IMR-90 (cell line): ENCODE results near the gene XPO6. TPM values are rescaled to one million over a fixed set of nuclear protein-coding genes. Genes with fewer than 3 reads are reported as not detected.

ENCODE experiments used
- ATAC-seq: fragments of 200-7000 bp; cut with Tn5 transposase; 2 replicates; pipeline ENCODE4 v1.9.1; 2020; ENCODE audit warnings: low read depth, mild to moderate bottlenecking, moderate library complexity
- BruUV-seq: library from RNA; stranded (reverse); fragments of 400-500 nt; replicated peaks from 2 replicates; lab custom pipeline; 2021; lab: Mats Ljungman, UMichigan
- CTCF ChIA-PET: fragments of 300-600 bp; formaldehyde crosslinking; extraction: SDS; loops from one replicate; lab custom pipeline; 2021; ENCODE audit warnings: antibody characterized with exemption; lab: Yijun Ruan, JAX
- POLR2A ChIA-PET: fragments of 300-600 bp; sonication (Branson Sonifier 250); formaldehyde crosslinking; loops from one replicate; lab custom pipeline; 2022; ENCODE audit warnings: antibody characterized with exemption; ENCODE audit not compliant: unreplicated experiment; lab: Charles Lee
- DNase-seq: peaks from one replicate; pipeline ENCODE4 v3.0.0; 2013
- H2AFZ ChIP-seq: replicated peaks from 2 replicates; pipeline ENCODE3; 2013; ENCODE audit warnings: low read length, mild to moderate bottlenecking; ENCODE audit not compliant: poor library complexity
- H2AK5ac ChIP-seq: 2 replicates; pipeline ENCODE4 v1.6.1; 2013; ENCODE audit warnings: low read depth, low read length, inconsistent platforms
- H2AK9ac ChIP-seq: replicated peaks from 2 replicates; pipeline ENCODE3; 2013; ENCODE audit warnings: mild to moderate bottlenecking, low read depth, low read length, moderate library complexity; ENCODE audit not compliant: poor library complexity
- H2BK120ac ChIP-seq: 2 replicates; pipeline ENCODE4 v1.6.1; 2013; ENCODE audit warnings: low read depth, low read length, inconsistent platforms
- H2BK15ac ChIP-seq: 3 replicates; pipeline ENCODE4 v1.6.1; 2013; ENCODE audit warnings: low read depth, low read length, inconsistent platforms
- H2BK20ac ChIP-seq: 2 replicates; pipeline ENCODE4 v1.6.1; 2013; ENCODE audit warnings: low read depth, mild to moderate bottlenecking, inconsistent platforms, low read length, moderate library complexity
- H2BK5ac ChIP-seq: 2 replicates; pipeline ENCODE4 v1.6.1; 2013; ENCODE audit warnings: mild to moderate bottlenecking, low read depth, low read length, inconsistent platforms; ENCODE audit not compliant: poor library complexity, severe bottlenecking
- H3K14ac ChIP-seq: replicated peaks from 2 replicates; pipeline ENCODE4 v1.6.1; 2013; ENCODE audit warnings: low read depth, low read length, inconsistent platforms
- H3K18ac ChIP-seq: 2 replicates; pipeline ENCODE4 v1.6.1; 2013; ENCODE audit warnings: low read depth, low read length, control low read depth
- H3K23ac ChIP-seq: 2 replicates; pipeline ENCODE4 v1.6.1; 2013; ENCODE audit warnings: low read depth, low read length, inconsistent platforms
- H3K27ac ChIP-seq: 2 replicates; pipeline ENCODE4 v1.5.1; 2013; ENCODE audit warnings: mild to moderate bottlenecking, control low read depth, low read length; ENCODE audit not compliant: insufficient read depth
- H3K27me3 ChIP-seq: 2 replicates; pipeline ENCODE4 v1.6.1; 2013; ENCODE audit warnings: low read length; ENCODE audit not compliant: control insufficient read depth, insufficient read depth
- H3K36me3 ChIP-seq: 2 replicates; pipeline ENCODE4 v1.6.1; 2013; ENCODE audit warnings: low read length, mixed read lengths; ENCODE audit not compliant: control insufficient read depth, insufficient read depth
- H3K4ac ChIP-seq: 2 replicates; pipeline ENCODE4 v1.6.1; 2013; ENCODE audit warnings: low read depth, low read length, inconsistent platforms
- H3K4me1 ChIP-seq: 2 replicates; pipeline ENCODE4 v1.6.1; 2013; ENCODE audit warnings: low read length, mixed read lengths; ENCODE audit not compliant: control insufficient read depth, insufficient read depth
- H3K4me2 ChIP-seq: 2 replicates; pipeline ENCODE4 v1.6.1; 2013; ENCODE audit warnings: low read depth, mild to moderate bottlenecking, control low read depth, low read length, moderate library complexity
- H3K4me3 ChIP-seq: 2 replicates; pipeline ENCODE4 v1.5.1; 2013; ENCODE audit warnings: low read depth, mild to moderate bottlenecking, control low read depth, low read length, moderate library complexity; ENCODE audit not compliant: insufficient read depth
- H3K56ac ChIP-seq: 2 replicates; pipeline ENCODE4 v1.6.1; 2013; ENCODE audit warnings: low read length, inconsistent platforms; ENCODE audit not compliant: insufficient read depth; ENCODE audit errors: extremely low read depth
- H3K79me1 ChIP-seq, 2 experiments: 2 replicates each; pipeline ENCODE4 v1.6.1; 2013; ENCODE audit warnings: low read length in 2 of 2, inconsistent platforms in 1 of 2, low read depth in 1 of 2
- H3K9ac ChIP-seq: 2 replicates; pipeline ENCODE4 v1.6.1; 2013; ENCODE audit warnings: low read depth, low read length, control low read depth
- H3K9me1 ChIP-seq: 2 replicates; pipeline ENCODE4 v1.6.1; 2013; ENCODE audit warnings: low read length, inconsistent platforms; ENCODE audit not compliant: insufficient read depth
- H3K9me3 ChIP-seq: 2 replicates; pipeline ENCODE4 v1.6.1; 2013; ENCODE audit warnings: low read length; ENCODE audit not compliant: control insufficient read depth, insufficient read depth
- H4K20me1 ChIP-seq: 2 replicates; pipeline ENCODE4 v1.6.1; 2013; ENCODE audit warnings: low read length, inconsistent platforms; ENCODE audit not compliant: insufficient read depth
- H4K5ac ChIP-seq: 2 replicates; pipeline ENCODE4 v1.6.1; 2013; ENCODE audit warnings: mild to moderate bottlenecking, low read depth, low read length, control low read depth
- H4K8ac ChIP-seq, 2 experiments: 2 replicates each; pipeline ENCODE4 v1.6.1; 2013; ENCODE audit warnings: low read depth in 2 of 2, low read length in 2 of 2, control low read depth in 1 of 2, inconsistent platforms in 1 of 2
- H4K91ac ChIP-seq: 2 replicates; pipeline ENCODE4 v1.6.1; 2013; ENCODE audit warnings: low read depth, low read length, inconsistent platforms; ENCODE audit not compliant: insufficient read depth
- BHLHE40 ChIP-seq: fragments of 150-350 bp; IDR thresholded peaks from 2 replicates; pipeline ENCODE4 v1.6.1; 2016; ENCODE audit warnings: mild to moderate bottlenecking, low read depth, low read length
- MXI1 ChIP-seq: IDR thresholded peaks from 2 replicates; pipeline ENCODE4 v1.6.1; 2012; ENCODE audit warnings: low read depth, mild to moderate bottlenecking, low read length, moderate library complexity, borderline replicate concordance
- NFE2L2 ChIP-seq: fragments of 150-350 bp; IDR thresholded peaks from 2 replicates; pipeline ENCODE4 v1.6.1; 2016; ENCODE audit warnings: low read depth, mild to moderate bottlenecking, low read length
- RAD21 ChIP-seq: IDR thresholded peaks from 2 replicates; pipeline ENCODE4 v1.6.1; 2012; ENCODE audit warnings: low read length, improper control_type of control experiment
- RCOR1 ChIP-seq: IDR thresholded peaks from 2 replicates; pipeline ENCODE4 v1.6.1; 2012; ENCODE audit warnings: mild to moderate bottlenecking, low read length, improper control_type of control experiment; ENCODE audit not compliant: insufficient replicate concordance
- SMC3 ChIP-seq: fragments of 150-350 bp; IDR thresholded peaks from 2 replicates; pipeline ENCODE4 v1.6.1; 2016; ENCODE audit warnings: low read depth, mild to moderate bottlenecking, antibody characterized with exemption, low read length, moderate library complexity
- WGBS, 2 experiments: methylation state at CpG; one replicate each; pipeline versions ENCODE4 v1.1.5 to v1.1.7; 2013; ENCODE audit warnings: missing lambda C conversion rate in 2 of 2; ENCODE audit not compliant: insufficient read length in 1 of 2; ENCODE audit errors: extremely low coverage in 2 of 2; 5-methylcytosine and 5-hydroxymethylcytosine counted together
- dilution Hi-C: fragments of 300-500 bp; cut with HindIII; formaldehyde crosslinking; loops from one replicate; pipeline ENCODE4 v1.14.3; 2018; ENCODE audit warnings: low sequenced_read_pairs; ENCODE audit not compliant: unreplicated experiment
- in situ Hi-C: fragments of 300-500 bp; cut with MboI; formaldehyde crosslinking; loops from 3 replicates; pipeline ENCODE4 v1.14.3; 2019; ENCODE audit warnings: low sequenced_read_pairs, inconsistent platforms, mixed read lengths
- intact Hi-C: fragments of 100-400 bp; cut with micrococcal nuclease; formaldehyde crosslinking; loops from 2 replicates; pipeline ENCODE4 v1.10.0; 2022
- polyA plus RNA-seq, 3 experiments: library from polyadenylated mRNA; depleted of rRNA; stranded (reverse); fragments of >200 nt; gene quantifications; 2 replicates each; pipeline ENCODE4 v1.2.3, GENCODE V29; 2012; ENCODE audit warnings: low replicate concordance in 1 of 3
- total RNA-seq: library from RNA; depleted of rRNA; stranded (reverse); fragments of >200 nt; gene quantifications from 2 replicates; pipeline ENCODE4 v1.2.3, GENCODE V29; 2012
- TF ChIP-seq, protein P1 (sequence below): conservative IDR thresholded peaks from 2 replicates; pipeline ENCODE4 v1.5.1; 2012; ENCODE audit warnings: mild to moderate bottlenecking, low read depth, low read length, improper control_type of control experiment

Gene XPO6
- total and polyA plus RNA-seq, 2 of the 4 experiments (the other 2 are of a cell fraction) = 108 to 184 TPM

DNA sequence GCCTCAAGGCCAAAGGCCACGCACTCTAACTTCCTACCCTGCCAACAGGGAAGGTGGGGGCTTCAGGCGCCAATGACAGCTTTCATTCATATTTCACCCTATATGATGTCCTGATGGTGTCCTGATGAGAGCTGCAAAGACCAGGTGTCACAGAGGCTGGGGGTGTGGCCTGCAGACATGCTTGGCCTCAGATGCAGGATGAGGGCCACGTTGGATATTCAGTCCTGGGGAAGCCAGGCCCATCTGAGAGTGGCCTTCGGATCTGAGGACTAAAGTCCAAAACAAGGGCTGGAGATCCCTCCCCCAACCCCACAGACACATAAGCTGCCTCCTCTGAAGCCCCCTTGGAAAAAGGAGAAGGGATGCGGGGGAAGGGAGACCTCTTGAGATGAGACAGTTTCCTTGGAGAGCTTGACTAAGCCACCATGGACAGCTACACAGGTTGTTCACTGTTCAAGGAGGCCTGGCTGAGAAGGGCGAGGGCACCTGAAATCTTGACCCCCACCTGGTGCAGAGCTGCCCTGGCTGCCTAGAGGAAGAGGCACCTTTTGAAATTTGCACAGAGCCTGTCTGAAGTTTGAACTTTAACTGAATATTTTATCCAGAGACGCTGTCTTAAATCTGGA is 124.0 kb downstream of the XPO6 start:
- H2AFZ ChIP-seq = no peak overlapping the region
- H4K8ac ChIP-seq = no peak overlapping the region
- CTCF ChIA-PET = no interaction called here
- 88% methylated on average over 1 of the region's 7 CpGs; no CpG with 5 or more reads in 1 of the 2 experiments for WGBS, 2 experiments
- H2AK5ac ChIP-seq = no peak overlapping the region
- no peak overlapping the region for H2BK120ac ChIP-seq
- no peaks in the 10 kb centered on the region for H3K36me3 ChIP-seq
- ATAC-seq (no peak), DNase-seq (no peak)
- no peak overlapping the region for H3K18ac ChIP-seq
- intact Hi-C loops = no loop called here
- no TSS peak for BruUV-seq
- peaks cover 15% of the 10 kb centered on the region for H3K9me1 ChIP-seq
- no peak overlapping the region for H2BK5ac ChIP-seq
- H3K79me1 ChIP-seq = peaks cover 0 to 18% of the 10 kb centered on the region in 2 experiments; a peak in 2 of 4 replicates
- H3K9ac ChIP-seq = no peak overlapping the region
- no peak overlapping the region for H4K5ac ChIP-seq
- no peaks in the 10 kb centered on the region for H3K27me3 ChIP-seq
- H3K4me3 ChIP-seq = no peak overlapping the region
- no peak overlapping the region for H2AK9ac ChIP-seq
- no peak overlapping the region for H3K14ac ChIP-seq
- TF ChIP-seq, protein P1, sequence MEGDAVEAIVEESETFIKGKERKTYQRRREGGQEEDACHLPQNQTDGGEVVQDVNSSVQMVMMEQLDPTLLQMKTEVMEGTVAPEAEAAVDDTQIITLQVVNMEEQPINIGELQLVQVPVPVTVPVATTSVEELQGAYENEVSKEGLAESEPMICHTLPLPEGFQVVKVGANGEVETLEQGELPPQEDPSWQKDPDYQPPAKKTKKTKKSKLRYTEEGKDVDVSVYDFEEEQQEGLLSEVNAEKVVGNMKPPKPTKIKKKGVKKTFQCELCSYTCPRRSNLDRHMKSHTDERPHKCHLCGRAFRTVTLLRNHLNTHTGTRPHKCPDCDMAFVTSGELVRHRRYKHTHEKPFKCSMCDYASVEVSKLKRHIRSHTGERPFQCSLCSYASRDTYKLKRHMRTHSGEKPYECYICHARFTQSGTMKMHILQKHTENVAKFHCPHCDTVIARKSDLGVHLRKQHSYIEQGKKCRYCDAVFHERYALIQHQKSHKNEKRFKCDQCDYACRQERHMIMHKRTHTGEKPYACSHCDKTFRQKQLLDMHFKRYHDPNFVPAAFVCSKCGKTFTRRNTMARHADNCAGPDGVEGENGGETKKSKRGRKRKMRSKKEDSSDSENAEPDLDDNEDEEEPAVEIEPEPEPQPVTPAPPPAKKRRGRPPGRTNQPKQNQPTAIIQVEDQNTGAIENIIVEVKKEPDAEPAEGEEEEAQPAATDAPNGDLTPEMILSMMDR = no peak
- TF ChIP-seq NFE2L2 = no peak
- TF ChIP-seq RAD21 = no peak
- no peak for TF ChIP-seq MXI1
- TF ChIP-seq SMC3 = no peak
- no peak for TF ChIP-seq RCOR1
- no peak for TF ChIP-seq BHLHE40
- no peak overlapping the region for H2BK20ac ChIP-seq
- no peak overlapping the region for H3K23ac ChIP-seq
- no peak overlapping the region for H4K91ac ChIP-seq
- no peak overlapping the region for H3K4me2 ChIP-seq
- H3K4ac ChIP-seq = no peak overlapping the region
- no peaks in the 10 kb centered on the region for H3K9me3 ChIP-seq
- in situ Hi-C loops = no loop called here
- H2BK15ac ChIP-seq = no peak overlapping the region
- POLR2A ChIA-PET = no interaction called here
- no peak overlapping the region for H3K56ac ChIP-seq
- peaks cover 6% of the 10 kb centered on the region for H3K4me1 ChIP-seq
- peaks cover 20% of the 10 kb centered on the region for H4K20me1 ChIP-seq
- dilution Hi-C loops = no loop called here
- H3K27ac ChIP-seq = no peak overlapping the region
